Stimulated activated CD8-positive, alpha-beta memory T cell treated with anti-CD3 and anti-CD28 coated beads, Interleukin-15, amount 100 ng/mL, for 48 hours (primary cell): ENCODE data around the gene BCLAF3.
A peak's percentile ranks its signal among the peaks of the same experiment; 100 is the strongest.

Source experiments
- DNase-seq, 2 donors: peaks; one replicate each; pipeline ENCODE4 v3.0.0-alpha.2; 2020; ENCODE audit warnings: low read depth in 2 of 2

Gene BCLAF3

GRCh38 chrX:19966056-19966455 lies 24.8 kb downstream of the BCLAF3 start:
- no peak for DNase-seq

GRCh38 chrX:19964017-19964710 lies 26.7 kb downstream of the BCLAF3 start:
- peak; percentile 10 to 21 for DNase-seq

GRCh38 chrX:19960913-19961312 lies 29.9 kb downstream of the BCLAF3 start:
- no peak for DNase-seq

GRCh38 chrX:19958552-19959486 lies 32.0 kb downstream of the BCLAF3 start:
- no peak for DNase-seq

- no peak for DNase-seq
These were observed 33.9 kb downstream of the BCLAF3 start for GRCh38 chrX:19956923-19957322.

GRCh38 chrX:19956306-19956705 lies 34.6 kb downstream of the BCLAF3 start:
- DNase-seq: no peak

GRCh38 chrX:19955306-19955705 lies 35.6 kb downstream of the BCLAF3 start:
- no peak for DNase-seq

GRCh38 chrX:19954335-19955096 lies 36.3 kb downstream of the BCLAF3 start:
- no peak for DNase-seq

GRCh38 chrX:19953145-19953544 lies 37.7 kb downstream of the BCLAF3 start:
- no peak for DNase-seq

- DNase-seq: no peak
These were observed 41.5 kb downstream of the BCLAF3 start for GRCh38 chrX:19949340-19949739.

- no peak for DNase-seq
These were observed 43.2 kb downstream of the BCLAF3 start for GRCh38 chrX:19947612-19948011.
